Fibroblast of mammary gland (primary cell): ENCODE data around the gene NT5DC1.
A peak's percentile ranks its signal among the peaks of the same experiment; 100 is the strongest.

Experiments used
- DNase-seq: peaks from one replicate; pipeline ENCODE4 v3.0.0-alpha.2; 2010; ENCODE audit warnings: low read depth
- H3K4me3 ChIP-seq: 2 replicates; pipeline ENCODE4 v1.5.1; 2011; ENCODE audit warnings: low read depth, mild to moderate bottlenecking, low read length, moderate library complexity; ENCODE audit not compliant: control insufficient read depth
- TF ChIP-seq, protein P1 (sequence below): conservative IDR thresholded peaks from 2 replicates; pipeline ENCODE4 v1.5.1; 2011; ENCODE audit warnings: low read depth, low read length, inconsistent platforms; ENCODE audit not compliant: control insufficient read depth, insufficient read depth

Gene NT5DC1

DNA sequence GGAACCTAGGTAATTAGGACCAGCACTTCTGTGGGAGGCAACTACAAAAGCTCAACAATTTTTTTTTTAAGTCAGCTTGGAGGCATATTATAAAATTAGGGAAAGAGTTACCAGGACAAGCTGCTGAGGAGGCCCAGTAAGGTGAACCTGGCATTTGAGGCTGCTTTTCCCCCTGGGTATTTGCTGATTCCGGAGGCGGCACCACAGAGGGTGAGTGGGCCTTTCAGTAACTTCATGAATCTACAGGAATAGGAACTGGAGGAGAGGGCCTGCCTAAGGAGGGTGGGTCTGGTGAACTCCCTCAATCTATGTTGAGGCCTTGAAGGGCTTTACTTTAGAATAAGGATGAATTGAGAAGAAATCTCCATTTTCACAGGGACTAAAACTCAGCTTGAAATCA, 138.6 kb downstream of the NT5DC1 start:
- TF ChIP-seq, protein P1, sequence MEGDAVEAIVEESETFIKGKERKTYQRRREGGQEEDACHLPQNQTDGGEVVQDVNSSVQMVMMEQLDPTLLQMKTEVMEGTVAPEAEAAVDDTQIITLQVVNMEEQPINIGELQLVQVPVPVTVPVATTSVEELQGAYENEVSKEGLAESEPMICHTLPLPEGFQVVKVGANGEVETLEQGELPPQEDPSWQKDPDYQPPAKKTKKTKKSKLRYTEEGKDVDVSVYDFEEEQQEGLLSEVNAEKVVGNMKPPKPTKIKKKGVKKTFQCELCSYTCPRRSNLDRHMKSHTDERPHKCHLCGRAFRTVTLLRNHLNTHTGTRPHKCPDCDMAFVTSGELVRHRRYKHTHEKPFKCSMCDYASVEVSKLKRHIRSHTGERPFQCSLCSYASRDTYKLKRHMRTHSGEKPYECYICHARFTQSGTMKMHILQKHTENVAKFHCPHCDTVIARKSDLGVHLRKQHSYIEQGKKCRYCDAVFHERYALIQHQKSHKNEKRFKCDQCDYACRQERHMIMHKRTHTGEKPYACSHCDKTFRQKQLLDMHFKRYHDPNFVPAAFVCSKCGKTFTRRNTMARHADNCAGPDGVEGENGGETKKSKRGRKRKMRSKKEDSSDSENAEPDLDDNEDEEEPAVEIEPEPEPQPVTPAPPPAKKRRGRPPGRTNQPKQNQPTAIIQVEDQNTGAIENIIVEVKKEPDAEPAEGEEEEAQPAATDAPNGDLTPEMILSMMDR: no peak
- no peak for DNase-seq
- no peak overlapping the region for H3K4me3 ChIP-seq

DNA sequence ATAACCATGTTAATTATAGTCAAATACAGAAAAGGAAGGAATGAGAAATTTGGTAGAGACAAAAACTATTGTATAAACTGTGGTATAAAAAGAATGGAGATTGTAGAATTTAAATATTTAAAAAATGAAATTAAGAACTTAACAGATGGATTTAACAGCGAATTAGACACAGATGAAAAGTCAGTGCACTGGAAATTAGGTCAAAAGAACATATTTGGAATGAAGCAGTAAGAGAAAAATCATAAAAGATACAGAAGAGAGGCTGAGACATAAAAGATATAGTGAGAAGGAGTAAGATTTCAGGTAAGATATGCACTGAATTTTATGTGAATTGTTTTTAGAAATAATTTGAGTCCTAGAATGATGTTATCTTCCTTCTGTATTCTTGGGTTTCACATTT, 139.2 kb downstream of the NT5DC1 start:
- no peak overlapping the region for H3K4me3 ChIP-seq
- TF ChIP-seq, protein P1: no peak
- no peak for DNase-seq

DNA sequence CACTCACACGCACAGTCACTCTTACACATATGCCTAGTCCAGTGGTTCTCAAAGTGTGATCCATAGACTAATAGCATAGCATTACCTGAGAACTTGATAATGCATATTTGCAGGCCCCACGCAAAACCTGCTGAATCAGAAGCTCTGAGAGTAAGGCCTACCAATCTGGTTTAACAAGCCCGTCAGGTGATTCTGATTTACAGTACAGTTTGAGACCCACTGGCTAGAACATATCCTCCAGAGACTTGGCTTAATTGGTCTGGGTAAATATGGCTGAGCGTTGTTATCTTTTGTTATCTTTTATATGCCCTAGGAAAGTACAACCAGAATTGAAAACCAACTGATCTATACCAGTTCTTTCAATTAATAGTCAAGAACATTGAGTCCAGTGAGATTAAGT, 143.6 kb downstream of the NT5DC1 start:
- H3K4me3 ChIP-seq: no peak overlapping the region
- no peak for DNase-seq
- TF ChIP-seq, protein P1: no peak

DNA sequence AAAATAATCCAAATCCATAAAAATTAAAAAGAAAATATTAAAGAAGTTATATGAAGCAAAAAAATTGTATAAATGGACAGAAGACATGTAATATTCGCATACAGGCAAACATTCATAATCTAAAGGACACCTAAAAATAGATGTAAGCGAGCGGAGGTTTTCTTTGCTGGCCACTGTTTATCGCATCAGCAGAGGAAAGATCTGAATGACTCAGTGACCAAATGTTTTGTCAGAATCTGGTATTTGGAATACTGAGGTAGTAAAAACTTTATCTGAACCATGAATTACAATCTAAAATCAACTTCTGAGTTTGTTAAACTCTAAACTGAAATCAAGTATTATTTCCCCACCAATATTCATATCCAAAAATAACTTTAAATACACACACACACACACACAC, 145.4 kb downstream of the NT5DC1 start:
- peak; percentile 23 for DNase-seq
- no peak overlapping the region for H3K4me3 ChIP-seq

DNA sequence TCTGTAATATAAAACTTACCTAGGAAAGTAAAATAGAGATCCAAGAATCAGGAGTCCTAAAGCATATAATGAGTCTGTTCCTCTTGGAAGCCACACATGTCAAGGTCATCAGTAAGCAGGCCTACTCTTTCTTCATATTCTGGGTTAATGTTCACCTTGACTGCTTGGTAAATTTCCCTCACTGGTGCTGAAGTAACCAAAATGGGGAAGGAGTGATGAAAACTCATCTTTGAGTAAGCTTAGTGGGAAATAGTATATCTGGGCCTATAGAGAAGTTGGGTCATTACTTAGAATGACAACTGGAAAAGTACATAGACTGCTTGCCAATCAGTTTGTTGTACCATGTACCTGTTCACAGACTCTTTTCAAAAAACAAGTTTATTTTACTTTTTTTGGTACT, 146.6 kb downstream of the NT5DC1 start:
- DNase-seq: no peak
- no peak overlapping the region for H3K4me3 ChIP-seq
- TF ChIP-seq, protein P1: no peak

More for the DNA sequence above, 145.4 kb downstream of the NT5DC1 start:
- TF ChIP-seq, protein P1: no peak

DNA sequence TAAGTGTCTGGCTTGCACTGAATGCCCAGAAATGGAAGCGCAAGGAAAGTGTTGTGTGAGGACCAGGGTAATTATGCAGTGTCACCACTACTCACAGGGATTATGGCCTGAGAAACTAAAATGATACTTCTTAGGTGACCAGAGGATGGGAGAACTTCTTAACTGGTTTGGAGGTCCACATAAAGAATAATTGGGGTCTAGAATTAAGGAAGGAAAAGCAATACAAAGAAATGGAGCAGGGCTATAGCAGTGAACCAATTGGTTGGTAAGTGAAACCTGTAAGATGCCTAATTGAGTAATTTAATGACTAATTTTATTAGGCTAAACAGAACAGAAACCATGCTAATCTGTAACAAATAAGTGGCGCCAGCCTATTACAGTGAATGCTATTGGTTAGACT, 147.9 kb downstream of the NT5DC1 start:
- DNase-seq: no peak
- TF ChIP-seq, protein P1: no peak
- H3K4me3 ChIP-seq: no peak overlapping the region
